A549 (cell line): ENCODE data around the gene CRACR2B. TPM values are rescaled to one million over a fixed set of nuclear protein-coding genes. Genes with fewer than 3 reads are reported as not detected.

Experiments
- ATAC-seq, 2 experiments: fragments of 200-7000 bp in 1 of 2; fragments of >200 bp in 1 of 2; cut with Nextera tagmentation in 1 of 2; cut with Tn5 transposase in 1 of 2; 3 replicates each; pipeline versions ENCODE4 v1.8.0 to v1.9.1; 2018 to 2020; ENCODE audit warnings: mild to moderate bottlenecking in 1 of 2, moderate library complexity in 1 of 2
- CTCF ChIA-PET: fragments of 300-600 bp; sonication (Branson Sonifier 250); formaldehyde crosslinking; extraction: SDS; loops from one replicate; lab custom pipeline; 2021; ENCODE audit warnings: antibody characterized with exemption, inconsistent platforms; lab: Yijun Ruan, JAX
- POLR2A ChIA-PET: fragments of 350-600 bp; formaldehyde crosslinking; extraction: SDS; loops from one replicate; lab custom pipeline; 2021; ENCODE audit warnings: antibody characterized with exemption, inconsistent platforms; lab: Yijun Ruan, JAX
- DNase-seq, 2 experiments: peaks; one replicate each; pipeline versions ENCODE4 v3.0.0 to v3.0.0-alpha.2; 2011 to 2016; ENCODE audit warnings: low read depth in 1 of 2, low spot score in 1 of 2
- FAIRE-seq: peaks from 2 replicates; lab custom pipeline; 2011; peaks lifted over from hg19 to GRCh38; lab: Jason Lieb, UNC
- H3K27ac ChIP-seq, 2 experiments: fragments of >200 bp; sonication (Bioruptor Twin); formaldehyde crosslinking; 3 replicates each; pipeline ENCODE4 v1.5.1; 2016 to 2017
- H3K4me1 ChIP-seq: fragments of >200 bp; sonication (Bioruptor Twin); formaldehyde crosslinking; 3 replicates; pipeline ENCODE4 v1.6.1; 2016
- H3K4me2 ChIP-seq: fragments of >200 bp; sonication (Bioruptor Twin); formaldehyde crosslinking; 3 replicates; pipeline ENCODE4 v1.6.1; 2016
- H3K4me3 ChIP-seq: fragments of >200 bp; sonication (Bioruptor Twin); formaldehyde crosslinking; 3 replicates; pipeline ENCODE4 v1.5.1; 2016
- H3K9me3 ChIP-seq: fragments of >200 bp; sonication (Bioruptor Twin); formaldehyde crosslinking; 3 replicates; pipeline ENCODE4 v1.6.1; 2016
- CHD2 ChIP-seq: fragments of 150-350 bp; IDR thresholded peaks from 2 replicates; pipeline ENCODE4 v1.6.1; 2014; ENCODE audit warnings: low read length; ENCODE audit not compliant: partially characterized antibody
- CTCF ChIP-seq: fragments of >200 bp; sonication (Bioruptor Twin); formaldehyde crosslinking; IDR thresholded peaks from 3 replicates; pipeline ENCODE4 v1.5.1; 2016
- EHMT2 ChIP-seq: fragments of 200-600 bp; sonication (generic); IDR thresholded peaks from 2 replicates; pipeline ENCODE4 v1.6.1; 2016; ENCODE audit warnings: antibody characterized with exemption, low read depth, mild to moderate bottlenecking, moderate library complexity
- ELK1 ChIP-seq: fragments of 150-350 bp; IDR thresholded peaks from 2 replicates; pipeline ENCODE4 v1.6.1; 2014; ENCODE audit warnings: low read depth, mild to moderate bottlenecking, low read length
- FOSL2 ChIP-seq, 2 experiments: fragments of 450-650 bp in 1 of 2; fragments of >200 bp in 1 of 2; sonication (Bioruptor Twin) in 1 of 2; formaldehyde crosslinking; IDR thresholded peaks; 2 replicates each; pipeline versions ENCODE4 v1.5.0 to v1.6.1; 2016 to 2020; ENCODE audit warnings: mild to moderate bottlenecking in 1 of 2, moderate library complexity in 1 of 2
- GATA3 ChIP-seq: IDR thresholded peaks from 2 replicates; pipeline ENCODE4 v1.6.1; 2012; ENCODE audit warnings: borderline replicate concordance
- HOXB13 ChIP-seq: fragments of 250-450 bp; sonication (Bioruptor Pico); IDR thresholded peaks from 2 replicates; pipeline ENCODE4 v1.5.0; 2020; ENCODE audit warnings: low read depth, mild to moderate bottlenecking, moderate library complexity
- JUN ChIP-seq, 2 experiments: fragments of >200 bp; sonication (Bioruptor Twin); formaldehyde crosslinking; IDR thresholded peaks; 2 replicates in 1 of 2; 3 replicates in 1 of 2; pipeline ENCODE4 v1.6.1; 2016 to 2017
- MAZ ChIP-seq: fragments of 150-350 bp; IDR thresholded peaks from 2 replicates; pipeline ENCODE4 v1.6.1; 2014; ENCODE audit warnings: antibody characterized with exemption, low read depth, low read length, borderline replicate concordance
- NFE2L2 ChIP-seq: fragments of 150-350 bp; conservative IDR thresholded peaks from 2 replicates; pipeline ENCODE4 v1.6.1; 2014; ENCODE audit warnings: low read length
- PBX3 ChIP-seq: IDR thresholded peaks from 2 replicates; pipeline ENCODE4 v1.6.1; 2012
- POLR2A ChIP-seq: IDR thresholded peaks from 2 replicates; pipeline ENCODE4 v1.6.1; 2012; ENCODE audit warnings: mild to moderate bottlenecking, low read length
- POLR2AphosphoS2 ChIP-seq: conservative IDR thresholded peaks from 2 replicates; pipeline ENCODE4 v1.6.1; 2012; ENCODE audit warnings: low read length, improper control_type of control experiment, inconsistent platforms
- RARB ChIP-seq: fragments of 250-450 bp; sonication (Bioruptor Pico); IDR thresholded peaks from 2 replicates; pipeline ENCODE4 v1.8.0; 2021; ENCODE audit warnings: mild to moderate bottlenecking, moderate library complexity
- RFX5 ChIP-seq: fragments of 450-650 bp; IDR thresholded peaks from 2 replicates; pipeline ENCODE4 v1.7.1; 2014; ENCODE audit warnings: antibody characterized with exemption, mild to moderate bottlenecking, moderate library complexity
- ZFP36 ChIP-seq: fragments of 450-650 bp; IDR thresholded peaks from 2 replicates; pipeline ENCODE4 v1.6.1; 2014; ENCODE audit warnings: borderline replicate concordance; ENCODE audit not compliant: partially characterized antibody
- WGBS: methylation state at CpG from one replicate; pipeline ENCODE4 v1.1.6; 2017; ENCODE audit errors: missing lambda C conversion rate; 5-methylcytosine and 5-hydroxymethylcytosine counted together
- polyA plus RNA-seq, 4 experiments: library from polyadenylated mRNA; depleted of rRNA in 3 of 4; stranded (reverse); fragments of >200 nt; fragmentation: RNase III in 1 of 4; extraction: RNeasy Plus Mini Kit Qiagen cat#74134 plus additional on column Dnase treatment in 1 of 4; gene quantifications; 2 replicates in 3 of 4; 3 replicates in 1 of 4; pipeline ENCODE4 v1.2.3, GENCODE V29; 2011 to 2017
- TF ChIP-seq, protein P1 (sequence below): IDR thresholded peaks from 2 replicates; pipeline ENCODE4 v1.6.1; 2012

CRACR2B gene
- polyA plus RNA-seq, 2 of the 4 experiments (the other 2 are of a cell fraction) = 1.2 to 3.0 TPM

GRCh38 chr11:838441-839279, 10.9 kb downstream of the CRACR2B start (continued):
- TF ChIP-seq RARB (CRISPR knock-in tag) = no peak
- no peak for TF ChIP-seq ZFP36
- peak; percentile 41 for TF ChIP-seq POLR2A
- no peak for TF ChIP-seq RFX5
- TF ChIP-seq GATA3 = peak; percentile 7; the same call in 1 of the 2 replicates
- TF ChIP-seq FOSL2 (IDR thresholded peaks at IDR 0.05) = no peak
- TF ChIP-seq FOSL2 (CRISPR knock-in tag; IDR thresholded peaks at IDR 0.05) = no peak

- DNase-seq (no peak), ATAC-seq (no peak), FAIRE-seq (no peak)
- Histone ChIP-seq H3K4me2 (peak overlapping the region; percentile 92), H3K4me1 (peaks cover 65% of the 10 kb centered on the region), H3K27ac (peak overlapping the region; percentile 61 to 99; a peak in 4 of 6 replicates), H3K4me3 (no peak overlapping the region), H3K9me3 (no peaks in the 10 kb centered on the region)
- ChIA-PET POLR2A (interaction anchor here (3.4 kb wide), 1 partner anchor 20 kb away, joined by 16 read pairs; the partner anchor contains the start of gene PNPLA2), CTCF (interaction anchor here (0.9 to 3.7 kb wide), 4 partner anchors 8 to 23 kb away, joined by 3 to 21 read pairs (median 3); partner anchors contain the start of gene CRACR2B)
- TF ChIP-seq RFX5 (no peak), CHD2 (no peak), JUN (IDR thresholded peaks at IDR 0.05) (peak in 1 of 2 experiments; percentile 22; a peak in 2 of 5 replicates), RARB (CRISPR knock-in tag) (no peak; the same call in 1 of the 2 replicates), PBX3 (peak; percentile 71), NFE2L2 (no peak)
- WGBS = 100% methylated on average over 1 of the region's 5 CpGs
These were observed 11.5 kb downstream of the CRACR2B start for GRCh38 chr11:839280-839623.

DNA sequence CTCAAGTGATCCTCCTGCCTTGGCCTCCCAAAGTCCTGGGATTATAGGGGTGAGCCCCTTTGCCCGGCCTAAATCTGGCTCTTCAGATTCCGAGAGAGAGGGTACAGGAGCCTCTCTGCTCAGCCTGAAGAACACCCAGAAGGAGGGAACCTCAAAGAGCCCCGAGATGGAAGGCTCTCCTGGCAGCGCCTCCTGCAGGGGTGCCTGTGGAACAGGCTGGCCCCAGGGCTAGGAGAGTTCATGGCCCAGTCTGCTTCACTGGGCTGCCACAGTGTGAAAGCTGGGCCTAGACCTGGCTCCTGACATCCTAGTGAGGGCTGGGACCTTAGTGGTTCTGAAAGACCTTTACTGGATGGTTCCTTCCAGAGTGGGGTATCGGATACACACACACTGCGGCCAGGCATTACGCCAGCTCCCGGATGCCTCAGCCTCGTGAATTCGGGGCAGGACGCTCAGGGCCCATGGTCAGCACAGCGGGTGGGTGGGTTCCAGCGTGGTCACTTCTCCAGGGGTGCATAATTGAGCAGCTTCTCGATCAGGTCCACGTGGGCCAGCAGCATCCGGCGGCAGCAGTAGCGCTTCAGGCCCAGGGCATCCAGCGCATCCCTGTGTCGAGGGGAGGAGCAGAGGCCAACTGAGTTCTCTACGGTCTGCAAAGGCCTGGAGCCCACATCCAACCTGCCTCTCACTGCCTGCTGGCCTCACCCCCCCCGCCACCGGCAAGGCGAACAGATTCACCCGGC, 12.3 kb downstream of the CRACR2B start:
- WGBS = 61% methylated on average over 20 of the region's 25 CpGs
- no peak for FAIRE-seq
- peak overlapping the region; percentile 99; a peak in 5 of 6 replicates for H3K27ac ChIP-seq
- ChIA-PET CTCF (interaction anchor here (1.0 to 3.7 kb wide), 5 partner anchors 8 to 22 kb away, joined by 3 to 21 read pairs (median 3); partner anchors contain the start of gene PNPLA2), POLR2A (interaction anchor here (0.8 to 1.6 kb wide), 2 partner anchors 21 to 26 kb away, joined by 3 to 4 read pairs; partner anchors contain the start of gene PNPLA2)
- TF ChIP-seq ZFP36 (no peak), CTCF (peak; percentile 45; the same call in 2 of the 3 replicates), RARB (CRISPR knock-in tag) (no peak), EHMT2 (no peak), JUN (IDR thresholded peaks at IDR 0.05) (peak in 1 of 2 experiments; percentile 5; a peak in 2 of 5 replicates), MAZ (no peak), ELK1 (no peak), POLR2AphosphoS2 (peak; percentile 90), POLR2A (0 out of 2 replicates have a peak, but pooled peaks have one; percentile 4), GATA3 (no peak), HOXB13 (CRISPR knock-in tag) (no peak)
- TF ChIP-seq, protein P1, sequence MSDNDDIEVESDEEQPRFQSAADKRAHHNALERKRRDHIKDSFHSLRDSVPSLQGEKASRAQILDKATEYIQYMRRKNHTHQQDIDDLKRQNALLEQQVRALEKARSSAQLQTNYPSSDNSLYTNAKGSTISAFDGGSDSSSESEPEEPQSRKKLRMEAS = peak; percentile 21; the same call in 1 of the 2 replicates
- peak; percentile 4 to 5; a peak in 3 of 6 replicates for ATAC-seq
- H3K9me3 ChIP-seq = no peaks in the 10 kb centered on the region
- H3K4me1 ChIP-seq = peaks cover 63% of the 10 kb centered on the region
- DNase-seq = peak in 1 of 2 experiments; percentile 67
- H3K4me3 ChIP-seq = peak overlapping the region; percentile 100
- peak overlapping the region; percentile 92 for H3K4me2 ChIP-seq
